Measurements from ENCODE around the gene SLMAP. TPM values are rescaled to one million over a fixed set of nuclear protein-coding genes. Genes with fewer than 3 reads are reported as not detected.

SLMAP gene
- total and polyA plus RNA-seq, 2 donors (not counting 1 experiment from before 2014, with no cell fraction given): 9.7 to 67.2 TPM

- no peaks in the 10 kb centered on the region for H3K4me1 Mint-ChIP-seq
- ATAC-seq (ENCODE audit: low read depth) (no peak), DNase-seq (no peak)
- H3K27me3 ChIP-seq (replicated peaks in 1 of 4; ENCODE audit: control extremely low read depth in 1 of 4, control insufficient read depth in 3 of 4, insufficient read depth in 4 of 4, low read length in 3 of 4): peaks cover 0 to 4% (median 1%) of the 10 kb centered on the region in 4 experiments
- no peaks in the 10 kb centered on the region for H3K4me1 ChIP-seq (ENCODE audit: control insufficient read depth in 2 of 2, insufficient read depth in 2 of 2, low read length in 2 of 2)
- intact Hi-C loops (cut with micrococcal nuclease): no loop called here
- H3K27ac Mint-ChIP-seq: no peak overlapping the region
- H3K27ac ChIP-seq (ENCODE audit: low read length in 2 of 2): no peak overlapping the region
- no peaks in the 10 kb centered on the region for H3K9me3 Mint-ChIP-seq (ENCODE audit: insufficient read depth)
- no peak overlapping the region for H3K9ac ChIP-seq (ENCODE audit: low read length)
- no peak overlapping the region for H3K4me3 ChIP-seq (ENCODE audit: control extremely low read depth in 1 of 5, extremely low read depth in 1 of 5, insufficient read depth in 1 of 5, low read depth in 2 of 5, low read length in 4 of 5)
- 91% methylated on average over 7 of the region's 9 CpGs for whole genome bisulfite sequencing (ENCODE audit: insufficient coverage)
- ChIA-PET POLR2A (no interaction called here), CTCF (interaction anchor here (0.6 kb wide), 1 partner anchor 357 kb away, joined by 4 read pairs; the partner anchor contains the start of genes HTD2 and RPP14)
- H4K20me1 ChIP-seq (ENCODE audit: control insufficient read depth, insufficient read depth, low read length, poor library complexity, severe bottlenecking): no peaks in the 10 kb centered on the region
- no peak overlapping the region for H2AFZ ChIP-seq (ENCODE audit: insufficient read depth, low read depth, low read length, poor library complexity, severe bottlenecking)
- H3K36me3 ChIP-seq (replicated peaks in 1 of 2; ENCODE audit: control extremely low read depth in 1 of 2, control insufficient read depth in 1 of 2, extremely low read depth in 1 of 2, insufficient read depth in 2 of 2, low read length in 1 of 2): no peaks in the 10 kb centered on the region
- TF ChIP-seq CTCF (IDR thresholded peaks at IDR 0.05): no peak
- no peak for TF ChIP-seq EZH2 (IDR thresholded peaks at IDR 0.05; ENCODE audit: borderline replicate concordance, insufficient read depth, low read depth, low read length, poor library complexity, severe bottlenecking)
- peaks cover 4% of the 10 kb centered on the region for H3K27me3 Mint-ChIP-seq
- no peaks in the 10 kb centered on the region for H3K9me3 ChIP-seq (ENCODE audit: control extremely low read depth in 1 of 3, control insufficient read depth in 2 of 3, insufficient read depth in 1 of 3, low read length in 2 of 3)
- no peak overlapping the region for H3K4me3 Mint-ChIP-seq
- H3K79me2 ChIP-seq (ENCODE audit: control insufficient read depth, insufficient read depth, low read length): no peaks in the 10 kb centered on the region
- no peak overlapping the region for H3K4me2 ChIP-seq (replicated peaks; ENCODE audit: low read depth, low read length, poor library complexity, severe bottlenecking)
Measured at GRCh38 chr3:57948781-57949242, 192.7 kb downstream of the SLMAP start.

GRCh38 chr3:57949344-57949743, 193.2 kb downstream of the SLMAP start:
- no peak for TF ChIP-seq EZH2 (IDR thresholded peaks at IDR 0.05; ENCODE audit: borderline replicate concordance, insufficient read depth, low read depth, low read length, poor library complexity, severe bottlenecking)
- no peak for TF ChIP-seq CTCF (IDR thresholded peaks at IDR 0.05)
- no peaks in the 10 kb centered on the region for H3K9me3 ChIP-seq (ENCODE audit: control extremely low read depth in 1 of 3, control insufficient read depth in 2 of 3, insufficient read depth in 1 of 3, low read length in 2 of 3)
- intact Hi-C loops (cut with micrococcal nuclease): no loop called here
- H3K79me2 ChIP-seq (ENCODE audit: control insufficient read depth, insufficient read depth, low read length): no peaks in the 10 kb centered on the region
- Mint-ChIP-seq H3K27ac (no peak overlapping the region), H3K9me3 (ENCODE audit: insufficient read depth) (no peaks in the 10 kb centered on the region), H3K27me3 (peaks cover 4% of the 10 kb centered on the region), H3K4me1 (no peaks in the 10 kb centered on the region), H3K4me3 (no peak overlapping the region)
- H4K20me1 ChIP-seq (ENCODE audit: control insufficient read depth, insufficient read depth, low read length, poor library complexity, severe bottlenecking): no peaks in the 10 kb centered on the region
- peaks cover 0 to 4% (median 1%) of the 10 kb centered on the region in 4 experiments for H3K27me3 ChIP-seq (replicated peaks in 1 of 4; ENCODE audit: control extremely low read depth in 1 of 4, control insufficient read depth in 3 of 4, insufficient read depth in 4 of 4, low read length in 3 of 4)
- CTCF ChIA-PET: interaction anchor here (0.6 kb wide), 1 partner anchor 357 kb away, joined by 4 read pairs; the partner anchor contains the start of genes HTD2 and RPP14
- no peak for DNase-seq
- no peaks in the 10 kb centered on the region for H3K36me3 ChIP-seq (replicated peaks in 1 of 2; ENCODE audit: control extremely low read depth in 1 of 2, control insufficient read depth in 1 of 2, extremely low read depth in 1 of 2, insufficient read depth in 2 of 2, low read length in 1 of 2)
- no peak overlapping the region for H3K27ac ChIP-seq (ENCODE audit: low read length in 2 of 2)
- POLR2A ChIA-PET: no interaction called here
- H2AFZ ChIP-seq (ENCODE audit: insufficient read depth, low read depth, low read length, poor library complexity, severe bottlenecking): no peak overlapping the region
- 98% methylated on average over 4 of the region's 5 CpGs for WGBS (ENCODE audit: insufficient coverage)
- H3K9ac ChIP-seq (ENCODE audit: low read length): no peak overlapping the region
- ATAC-seq (ENCODE audit: low read depth): no peak
- no peak overlapping the region for H3K4me2 ChIP-seq (replicated peaks; ENCODE audit: low read depth, low read length, poor library complexity, severe bottlenecking)
- no peaks in the 10 kb centered on the region for H3K4me1 ChIP-seq (ENCODE audit: control insufficient read depth in 2 of 2, insufficient read depth in 2 of 2, low read length in 2 of 2)
- H3K4me3 ChIP-seq (ENCODE audit: control extremely low read depth in 1 of 5, extremely low read depth in 1 of 5, insufficient read depth in 1 of 5, low read depth in 2 of 5, low read length in 4 of 5): no peak overlapping the region

Data from B cell (primary cell).